ENCODE data around the gene N4BP2.

DNA sequence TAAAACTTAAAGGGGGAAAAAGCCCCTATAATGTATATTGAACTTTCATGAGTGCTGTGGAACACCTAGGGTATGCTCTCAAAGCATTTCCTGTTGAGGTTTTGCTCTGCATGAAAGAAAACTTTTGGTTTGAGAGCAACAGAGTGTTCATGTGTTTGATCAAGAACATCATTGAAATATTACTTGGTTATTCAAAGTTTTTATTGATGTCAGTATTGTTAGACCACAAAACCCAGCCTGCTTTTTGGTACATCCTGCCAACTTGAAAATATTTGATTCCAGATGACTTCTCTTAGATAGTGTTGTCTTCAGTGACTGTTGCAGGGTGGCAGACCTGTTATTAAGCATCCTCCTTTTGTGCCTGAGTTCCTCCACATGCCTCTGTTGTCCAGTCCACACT is 68.0 kb downstream of the N4BP2 start:
- TF ChIP-seq FOXP2 (optimal IDR thresholded peaks at IDR 0.05; ENCODE audit: control extremely low read depth, extremely low read length, insufficient read depth) (no peak), POLR2AphosphoS5 (IDR thresholded peaks at IDR 0.05; ENCODE audit: borderline replicate concordance, low read depth, low read length) (no peak), EZH2 (IDR thresholded peaks at IDR 0.05) (no peak)

Data from SK-N-MC (cell line).